ENCODE data around the gene ZSWIM3.

The ZSWIM3 gene

DNA sequence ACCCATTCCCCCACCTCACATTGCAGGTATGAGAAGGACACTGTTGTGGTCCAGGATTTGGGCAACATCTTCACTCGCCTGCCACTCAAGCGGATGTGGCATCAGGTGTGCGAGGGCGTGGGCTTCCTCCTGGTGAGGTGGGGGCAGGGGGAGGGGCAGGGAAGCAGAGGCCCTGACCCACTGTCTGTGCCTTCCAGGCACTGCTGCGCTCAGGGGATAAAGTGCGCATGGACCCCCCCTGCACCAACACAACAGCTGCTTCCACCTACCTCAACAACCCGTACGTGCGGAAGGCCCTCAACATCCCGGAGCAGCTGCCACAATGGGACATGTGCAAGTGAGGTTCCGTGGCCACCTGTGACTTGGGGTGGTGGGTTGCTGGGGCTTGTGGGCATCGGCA, 37.4 kb downstream of the ZSWIM3 start:
- Histone ChIP-seq H2AFZ (ENCODE audit: low read length) (no peak overlapping the region), H3K4me2 (ENCODE audit: low read depth, low read length, poor library complexity, severe bottlenecking) (no peak overlapping the region), H3K4me3 (ENCODE audit: low read length, poor library complexity, severe bottlenecking) (no peak overlapping the region), H3K9me2 (replicated peaks; ENCODE audit: low read depth, low read length) (no peaks in the 10 kb centered on the region), H4K20me1 (ENCODE audit: insufficient read depth, low read length, poor library complexity, severe bottlenecking) (no peaks in the 10 kb centered on the region), H3K27me3 (ENCODE audit: insufficient read depth, low read length, poor library complexity, severe bottlenecking) (no peaks in the 10 kb centered on the region), H3F3A (ENCODE audit: low read depth) (no peaks in the 10 kb centered on the region), H3K9me3 (ENCODE audit: insufficient read depth, low read depth, low read length) (no peaks in the 10 kb centered on the region), H3K9ac (ENCODE audit: low read depth, low read length, poor library complexity, severe bottlenecking) (no peak overlapping the region), H3K79me2 (ENCODE audit: insufficient read depth, low read length) (0 out of 2 replicates have a peak, but pooled peaks cover 4% of the 10 kb centered on the region), H3K36me3 (ENCODE audit: insufficient read depth, low read length) (no peaks in the 10 kb centered on the region), H3K4me1 (ENCODE audit: insufficient read depth, low read length, poor library complexity, severe bottlenecking) (peaks cover 15% of the 10 kb centered on the region)
- TF ChIP-seq, protein P1, sequence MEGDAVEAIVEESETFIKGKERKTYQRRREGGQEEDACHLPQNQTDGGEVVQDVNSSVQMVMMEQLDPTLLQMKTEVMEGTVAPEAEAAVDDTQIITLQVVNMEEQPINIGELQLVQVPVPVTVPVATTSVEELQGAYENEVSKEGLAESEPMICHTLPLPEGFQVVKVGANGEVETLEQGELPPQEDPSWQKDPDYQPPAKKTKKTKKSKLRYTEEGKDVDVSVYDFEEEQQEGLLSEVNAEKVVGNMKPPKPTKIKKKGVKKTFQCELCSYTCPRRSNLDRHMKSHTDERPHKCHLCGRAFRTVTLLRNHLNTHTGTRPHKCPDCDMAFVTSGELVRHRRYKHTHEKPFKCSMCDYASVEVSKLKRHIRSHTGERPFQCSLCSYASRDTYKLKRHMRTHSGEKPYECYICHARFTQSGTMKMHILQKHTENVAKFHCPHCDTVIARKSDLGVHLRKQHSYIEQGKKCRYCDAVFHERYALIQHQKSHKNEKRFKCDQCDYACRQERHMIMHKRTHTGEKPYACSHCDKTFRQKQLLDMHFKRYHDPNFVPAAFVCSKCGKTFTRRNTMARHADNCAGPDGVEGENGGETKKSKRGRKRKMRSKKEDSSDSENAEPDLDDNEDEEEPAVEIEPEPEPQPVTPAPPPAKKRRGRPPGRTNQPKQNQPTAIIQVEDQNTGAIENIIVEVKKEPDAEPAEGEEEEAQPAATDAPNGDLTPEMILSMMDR (conservative IDR thresholded peaks at IDR 0.05; ENCODE audit: low read length) = no peak
- TF ChIP-seq EZH2phosphoT487 (IDR thresholded peaks at IDR 0.05; ENCODE audit: borderline replicate concordance) = no peak

DNA sequence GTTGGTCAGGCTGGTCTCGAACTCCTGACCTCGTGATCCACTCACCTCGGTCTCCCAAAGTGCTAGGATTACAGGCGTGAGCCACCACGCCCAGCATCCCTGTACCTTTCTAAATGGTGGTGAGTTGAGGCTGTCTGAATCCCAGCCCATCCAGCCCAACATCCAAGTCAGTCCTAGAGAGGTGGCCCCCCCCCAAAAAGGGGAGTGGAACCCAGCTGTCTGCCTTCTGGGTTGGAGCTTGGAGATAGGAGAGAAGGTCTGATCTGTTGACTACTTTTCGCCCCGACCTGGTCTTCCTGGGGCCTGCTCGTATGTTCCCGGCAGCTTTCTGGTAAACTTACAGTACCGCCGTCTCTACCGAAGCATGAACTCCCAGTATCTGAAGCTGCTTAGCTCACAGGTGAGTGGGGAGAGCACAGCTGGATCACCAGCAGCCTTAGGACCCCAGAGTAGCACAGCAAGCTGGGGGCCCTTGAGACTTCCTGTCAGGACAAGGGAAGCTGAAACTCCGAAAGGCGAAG, 39.3 kb downstream of the ZSWIM3 start:
- no peaks in the 10 kb centered on the region for H3K36me3 ChIP-seq (ENCODE audit: insufficient read depth, low read length)
- no peaks in the 10 kb centered on the region for H3K79me2 ChIP-seq (ENCODE audit: insufficient read depth, low read length)
- H3K9ac ChIP-seq (ENCODE audit: low read depth, low read length, poor library complexity, severe bottlenecking) = no peak overlapping the region

DNA sequence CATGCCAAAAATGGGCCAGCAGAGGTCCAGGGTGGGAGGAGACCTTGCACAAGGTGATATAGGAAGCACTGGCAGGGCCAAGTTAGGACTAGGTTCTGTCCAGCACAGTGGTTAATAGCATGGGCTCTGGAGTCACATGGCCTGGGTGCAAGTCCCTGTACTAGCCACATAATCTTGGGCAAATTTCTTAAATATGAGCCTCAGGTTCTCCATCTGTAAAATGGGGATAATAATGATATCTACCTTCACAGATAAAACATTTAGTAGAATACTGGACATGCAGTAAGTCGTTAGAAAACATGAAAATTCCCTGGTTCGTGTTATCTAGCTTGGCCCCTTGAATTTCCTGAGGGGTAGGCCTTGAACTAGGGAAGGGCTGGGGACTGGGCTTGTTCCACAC, 39.9 kb downstream of the ZSWIM3 start:
- Histone ChIP-seq H3K4me3 (ENCODE audit: low read length, poor library complexity, severe bottlenecking) (no peak overlapping the region), H3K9ac (ENCODE audit: low read depth, low read length, poor library complexity, severe bottlenecking) (no peak overlapping the region), H3K79me2 (ENCODE audit: insufficient read depth, low read length) (no peaks in the 10 kb centered on the region), H3K27me3 (ENCODE audit: insufficient read depth, low read length, poor library complexity, severe bottlenecking) (no peaks in the 10 kb centered on the region), H3K9me3 (ENCODE audit: insufficient read depth, low read depth, low read length) (no peaks in the 10 kb centered on the region), H3K9me2 (replicated peaks; ENCODE audit: low read depth, low read length) (no peaks in the 10 kb centered on the region), H4K20me1 (ENCODE audit: insufficient read depth, low read length, poor library complexity, severe bottlenecking) (no peaks in the 10 kb centered on the region), H2AFZ (ENCODE audit: low read length) (no peak overlapping the region), H3K4me2 (ENCODE audit: low read depth, low read length, poor library complexity, severe bottlenecking) (no peak overlapping the region), H3K4me1 (ENCODE audit: insufficient read depth, low read length, poor library complexity, severe bottlenecking) (peaks cover 5% of the 10 kb centered on the region), H3K36me3 (ENCODE audit: insufficient read depth, low read length) (no peaks in the 10 kb centered on the region), H3F3A (ENCODE audit: low read depth) (no peaks in the 10 kb centered on the region)
- TF ChIP-seq EZH2phosphoT487 (IDR thresholded peaks at IDR 0.05; ENCODE audit: borderline replicate concordance) = no peak
- TF ChIP-seq, protein P1 (conservative IDR thresholded peaks at IDR 0.05; ENCODE audit: low read length) = no peak

More for the DNA sequence above, 39.3 kb downstream of the ZSWIM3 start:
- H2AFZ ChIP-seq (ENCODE audit: low read length) = no peak overlapping the region
- H3K9me3 ChIP-seq (ENCODE audit: insufficient read depth, low read depth, low read length) = no peaks in the 10 kb centered on the region
- no peak for TF ChIP-seq EZH2phosphoT487 (IDR thresholded peaks at IDR 0.05; ENCODE audit: borderline replicate concordance)
- TF ChIP-seq, protein P1 (conservative IDR thresholded peaks at IDR 0.05; ENCODE audit: low read length) = no peak
- no peak overlapping the region for H3K4me2 ChIP-seq (ENCODE audit: low read depth, low read length, poor library complexity, severe bottlenecking)
- H3K4me1 ChIP-seq (ENCODE audit: insufficient read depth, low read length, poor library complexity, severe bottlenecking) = peaks cover 11% of the 10 kb centered on the region
- H3K9me2 ChIP-seq (replicated peaks; ENCODE audit: low read depth, low read length) = no peaks in the 10 kb centered on the region
- no peaks in the 10 kb centered on the region for H4K20me1 ChIP-seq (ENCODE audit: insufficient read depth, low read length, poor library complexity, severe bottlenecking)
- no peaks in the 10 kb centered on the region for H3K27me3 ChIP-seq (ENCODE audit: insufficient read depth, low read length, poor library complexity, severe bottlenecking)
- H3F3A ChIP-seq (ENCODE audit: low read depth) = no peaks in the 10 kb centered on the region
- no peak overlapping the region for H3K4me3 ChIP-seq (ENCODE audit: low read length, poor library complexity, severe bottlenecking)
